ENCODE data around the gene MTG1.

DNA sequence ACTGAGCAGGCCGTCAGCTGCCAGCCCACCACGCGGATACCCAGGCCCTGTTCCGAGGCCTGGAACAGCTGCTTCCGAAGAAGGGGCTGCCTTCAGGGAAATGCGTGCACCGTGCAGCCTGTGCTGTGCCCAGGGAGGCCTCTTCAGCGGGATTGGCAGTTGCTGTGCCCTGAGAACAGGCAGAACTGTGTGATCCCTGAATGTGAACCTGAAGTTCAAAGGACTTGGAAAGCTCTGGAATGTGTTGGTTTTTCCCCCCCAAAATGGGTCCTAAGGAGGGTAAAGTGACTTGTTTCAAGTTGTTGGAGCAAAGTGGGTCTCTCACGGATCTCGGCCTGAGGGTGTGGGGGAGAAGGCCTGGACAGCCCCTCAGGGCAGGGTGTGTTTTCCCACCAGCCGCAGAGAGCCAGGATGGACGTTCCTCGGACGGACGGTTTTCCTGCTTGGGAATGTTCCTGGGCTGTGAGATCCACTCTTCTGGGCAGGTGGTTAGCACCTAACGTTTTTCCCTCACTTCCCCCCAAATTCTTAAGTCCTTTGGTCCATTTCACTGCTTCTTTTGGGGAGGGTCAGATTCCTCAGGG is 28.4 kb downstream of the MTG1 start:
- TF ChIP-seq POLR2A (IDR thresholded peaks at IDR 0.05), result no peak
- TF ChIP-seq, protein P1, sequence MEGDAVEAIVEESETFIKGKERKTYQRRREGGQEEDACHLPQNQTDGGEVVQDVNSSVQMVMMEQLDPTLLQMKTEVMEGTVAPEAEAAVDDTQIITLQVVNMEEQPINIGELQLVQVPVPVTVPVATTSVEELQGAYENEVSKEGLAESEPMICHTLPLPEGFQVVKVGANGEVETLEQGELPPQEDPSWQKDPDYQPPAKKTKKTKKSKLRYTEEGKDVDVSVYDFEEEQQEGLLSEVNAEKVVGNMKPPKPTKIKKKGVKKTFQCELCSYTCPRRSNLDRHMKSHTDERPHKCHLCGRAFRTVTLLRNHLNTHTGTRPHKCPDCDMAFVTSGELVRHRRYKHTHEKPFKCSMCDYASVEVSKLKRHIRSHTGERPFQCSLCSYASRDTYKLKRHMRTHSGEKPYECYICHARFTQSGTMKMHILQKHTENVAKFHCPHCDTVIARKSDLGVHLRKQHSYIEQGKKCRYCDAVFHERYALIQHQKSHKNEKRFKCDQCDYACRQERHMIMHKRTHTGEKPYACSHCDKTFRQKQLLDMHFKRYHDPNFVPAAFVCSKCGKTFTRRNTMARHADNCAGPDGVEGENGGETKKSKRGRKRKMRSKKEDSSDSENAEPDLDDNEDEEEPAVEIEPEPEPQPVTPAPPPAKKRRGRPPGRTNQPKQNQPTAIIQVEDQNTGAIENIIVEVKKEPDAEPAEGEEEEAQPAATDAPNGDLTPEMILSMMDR (IDR thresholded peaks at IDR 0.05), result no peak
- no peak for TF ChIP-seq EP300 (IDR thresholded peaks at IDR 0.05)
